CD4-positive, alpha-beta T cell (primary cell): ENCODE measurements around the gene NANS. TPM values are rescaled to one million over a fixed set of nuclear protein-coding genes. Genes with fewer than 3 reads are reported as not detected.

ENCODE experiments used
- ATAC-seq: fragments of 200-7000 bp; cut with Tn5 transposase; one replicate; pipeline ENCODE4 v1.10.0; 2022; ENCODE audit warnings: mild to moderate bottlenecking; ENCODE audit not compliant: poor library complexity
- CTCF ChIA-PET: fragments of 350-600 bp; sonication (Branson Sonifier 250); formaldehyde crosslinking; loops from one replicate; lab custom pipeline; 2021; ENCODE audit warnings: antibody characterized with exemption, inconsistent platforms; lab: Charles Lee
- POLR2A ChIA-PET: fragments of 350-600 bp; sonication (Branson Sonifier 250); formaldehyde crosslinking; loops from one replicate; lab custom pipeline; 2021; ENCODE audit warnings: antibody characterized with exemption, inconsistent platforms; lab: Charles Lee
- DNase-seq, 14 experiments: peaks; one replicate each; pipeline ENCODE4 v3.0.0-alpha.2; 2013 to 2020; ENCODE audit warnings: mixed read lengths in 2 of 14
- H3K27ac ChIP-seq, 2 donors: one replicate each; pipeline versions ENCODE4 v1.5.1 to v1.7.0; 2013; ENCODE audit warnings: low read length in 2 of 2, low read depth in 1 of 2, mild to moderate bottlenecking in 1 of 2
- H3K27me3 ChIP-seq, 2 experiments: 1 replicate in 1 of 2; 2 replicates in 1 of 2; pipeline versions ENCODE4 v1.6.1 to v1.7.0; 2013; ENCODE audit warnings: low read length in 2 of 2, control low read depth in 1 of 2, mild to moderate bottlenecking in 1 of 2, moderate library complexity in 1 of 2; ENCODE audit not compliant: insufficient read depth in 2 of 2, control insufficient read depth in 1 of 2
- H3K36me3 ChIP-seq: one replicate; pipeline ENCODE4 v1.6.1; 2013; ENCODE audit warnings: low read length, control low read depth; ENCODE audit not compliant: insufficient read depth
- H3K4me1 ChIP-seq: one replicate; pipeline ENCODE4 v1.6.1; 2013; ENCODE audit warnings: low read length, control low read depth; ENCODE audit not compliant: insufficient read depth
- H3K4me3 ChIP-seq: one replicate; pipeline ENCODE4 v1.5.1; 2013; ENCODE audit warnings: mild to moderate bottlenecking, low read length, moderate library complexity
- H3K9me3 ChIP-seq, 2 experiments: 1 replicate in 1 of 2; 2 replicates in 1 of 2; pipeline versions ENCODE4 v1.6.1 to v1.7.0; 2013; ENCODE audit warnings: low read length in 2 of 2, mild to moderate bottlenecking in 2 of 2, control low read depth in 1 of 2, moderate library complexity in 1 of 2; ENCODE audit not compliant: control insufficient read depth in 1 of 2, insufficient read depth in 1 of 2
- H3K27ac Mint-ChIP-seq: one replicate; pipeline ENCODE4 v1.8.0; 2020; ENCODE audit warnings: mixed read lengths
- H3K27me3 Mint-ChIP-seq: one replicate; pipeline ENCODE4 v1.8.0; 2021; ENCODE audit warnings: mixed read lengths
- H3K36me3 Mint-ChIP-seq: one replicate; pipeline ENCODE4 v1.8.0; 2021; ENCODE audit warnings: low read depth, mixed read lengths
- H3K4me1 Mint-ChIP-seq: one replicate; pipeline ENCODE4 v1.8.0; 2021; ENCODE audit warnings: low read depth, mixed read lengths
- H3K4me3 Mint-ChIP-seq: one replicate; pipeline ENCODE4 v1.8.0; 2020; ENCODE audit warnings: mild to moderate bottlenecking, mixed read lengths
- H3K9me3 Mint-ChIP-seq: one replicate; pipeline ENCODE4 v1.8.0; 2020; ENCODE audit warnings: mixed read lengths
- intact Hi-C, 2 experiments: fragments of 100-400 bp; cut with DNase I in 1 of 2; cut with micrococcal nuclease in 1 of 2; formaldehyde crosslinking; loops; one replicate each; pipeline versions ENCODE4 v1.15.1 to v1.9.0; 2023 to 2025; cut with DNase I, micrococcal nuclease
- total RNA-seq, 174 experiments: library from RNA in 2 of 174; stranded (reverse) in 2 of 174; gene quantifications; one replicate each; pipeline ENCODE4 v1.2.3 and lab custom pipeline; 2021 to 2026
- TF ChIP-seq, protein P1 (sequence below): fragments of 200-600 bp; IDR thresholded peaks from one replicate; pipeline ENCODE4 v1.8.0; 2022; ENCODE audit warnings: antibody characterized with exemption, mild to moderate bottlenecking

The NANS gene
- total RNA-seq, 2 experiments from 2014 or later, result 70.5 to 74.0 TPM

DNA sequence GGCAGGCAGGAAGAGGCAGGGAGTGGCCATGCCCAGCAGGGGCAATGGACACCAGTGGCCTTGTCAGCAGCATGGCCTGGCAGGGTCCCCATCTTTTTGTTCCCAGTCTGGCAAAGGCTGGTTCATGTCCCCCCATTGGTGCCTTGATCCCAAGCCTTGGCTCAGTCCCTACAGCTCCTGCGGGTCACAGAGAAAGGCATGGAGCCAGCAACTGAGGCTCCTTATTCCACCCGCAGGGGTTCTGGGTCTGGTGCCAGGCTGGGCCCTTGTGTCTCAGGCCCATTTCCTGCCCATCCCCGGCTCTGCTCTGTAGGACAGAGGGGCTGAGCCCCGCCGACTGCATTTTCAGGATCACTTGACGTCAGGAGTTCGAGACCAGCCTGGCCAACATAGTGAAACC is 48.5 kb downstream of the NANS start:
- H3K4me3 Mint-ChIP-seq, result no peak overlapping the region
- H3K27ac ChIP-seq, result peak overlapping the region; percentile 51 to 53
- peaks cover 65% of the 10 kb centered on the region for H3K36me3 Mint-ChIP-seq
- peaks cover 94% of the 10 kb centered on the region for H3K4me1 ChIP-seq
- TF ChIP-seq, protein P1, sequence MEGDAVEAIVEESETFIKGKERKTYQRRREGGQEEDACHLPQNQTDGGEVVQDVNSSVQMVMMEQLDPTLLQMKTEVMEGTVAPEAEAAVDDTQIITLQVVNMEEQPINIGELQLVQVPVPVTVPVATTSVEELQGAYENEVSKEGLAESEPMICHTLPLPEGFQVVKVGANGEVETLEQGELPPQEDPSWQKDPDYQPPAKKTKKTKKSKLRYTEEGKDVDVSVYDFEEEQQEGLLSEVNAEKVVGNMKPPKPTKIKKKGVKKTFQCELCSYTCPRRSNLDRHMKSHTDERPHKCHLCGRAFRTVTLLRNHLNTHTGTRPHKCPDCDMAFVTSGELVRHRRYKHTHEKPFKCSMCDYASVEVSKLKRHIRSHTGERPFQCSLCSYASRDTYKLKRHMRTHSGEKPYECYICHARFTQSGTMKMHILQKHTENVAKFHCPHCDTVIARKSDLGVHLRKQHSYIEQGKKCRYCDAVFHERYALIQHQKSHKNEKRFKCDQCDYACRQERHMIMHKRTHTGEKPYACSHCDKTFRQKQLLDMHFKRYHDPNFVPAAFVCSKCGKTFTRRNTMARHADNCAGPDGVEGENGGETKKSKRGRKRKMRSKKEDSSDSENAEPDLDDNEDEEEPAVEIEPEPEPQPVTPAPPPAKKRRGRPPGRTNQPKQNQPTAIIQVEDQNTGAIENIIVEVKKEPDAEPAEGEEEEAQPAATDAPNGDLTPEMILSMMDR, result no peak
- H3K36me3 ChIP-seq, result peaks cover 30% of the 10 kb centered on the region
- no peaks in the 10 kb centered on the region for H3K27me3 Mint-ChIP-seq
- intact Hi-C loops, result loop anchor here in 1 of 2 experiments (10.0 kb wide), 2 partner anchors 120 to 150 kb away; partner anchors contain the start of genes ANP32B and TBC1D2
- DNase-seq (no peak), ATAC-seq (no peak)
- peaks cover 0 to 4% of the 10 kb centered on the region in 2 experiments for H3K9me3 ChIP-seq
- no peaks in the 10 kb centered on the region for H3K9me3 Mint-ChIP-seq
- no peak overlapping the region for H3K4me3 ChIP-seq
- H3K27ac Mint-ChIP-seq, result peak overlapping the region; percentile 91
- peaks cover 93% of the 10 kb centered on the region for H3K4me1 Mint-ChIP-seq
- no peaks in the 10 kb centered on the region for H3K27me3 ChIP-seq
- CTCF ChIA-PET, result interaction anchor here (1.0 kb wide), 1 partner anchor 122 kb away, joined by 5 read pairs; the partner anchor contains the start of gene ANP32B
- POLR2A ChIA-PET, result interaction anchor here (1.1 to 3.6 kb wide), 8 partner anchors 8 to 184 kb away, joined by 3 to 24 read pairs (median 4); partner anchors contain the start of genes TBC1D2 and TRIM14

DNA sequence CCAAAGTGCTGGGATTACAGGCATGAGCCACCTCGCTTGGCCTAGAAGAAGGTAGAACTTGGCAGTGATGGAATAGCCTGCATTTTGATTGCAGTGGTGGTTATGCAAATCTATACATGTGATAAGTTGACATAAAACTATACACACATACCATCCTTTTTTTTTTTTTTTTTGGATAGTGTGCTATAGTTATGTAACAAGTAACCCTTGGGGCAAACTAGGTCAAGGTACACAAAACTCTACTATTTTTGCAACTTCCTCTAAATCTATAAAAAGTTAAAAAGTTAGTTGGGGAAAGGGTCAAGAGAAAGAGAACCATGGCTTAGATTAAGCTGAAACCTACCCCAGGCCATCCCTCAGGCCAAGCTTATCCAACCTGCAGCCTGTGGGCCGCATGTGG is 51.4 kb downstream of the NANS start:
- ATAC-seq (peak; percentile 14), DNase-seq (peak in 3 of 14 experiments; percentile 30 to 33 (median 32))
- Mint-ChIP-seq H3K4me1 (peaks cover 83% of the 10 kb centered on the region), H3K27me3 (no peaks in the 10 kb centered on the region), H3K27ac (peak overlapping the region; percentile 91), H3K4me3 (peak overlapping the region; percentile 42), H3K9me3 (no peaks in the 10 kb centered on the region), H3K36me3 (peaks cover 72% of the 10 kb centered on the region)
- Histone ChIP-seq H3K4me1 (peaks cover 76% of the 10 kb centered on the region), H3K36me3 (peaks cover 35% of the 10 kb centered on the region), H3K27me3 (no peaks in the 10 kb centered on the region), H3K9me3 (peaks cover 0 to 4% of the 10 kb centered on the region in 2 experiments), H3K27ac (peak overlapping the region; percentile 75 to 79), H3K4me3 (no peak overlapping the region)
- intact Hi-C loops, result loop anchor here in 1 of 2 experiments (1.0 to 10.0 kb wide), 3 partner anchors 10 to 147 kb away; partner anchors contain the start of genes ANP32B and TBC1D2
- TF ChIP-seq, protein P1, result no peak
- ChIA-PET CTCF (interaction anchor here (0.7 to 2.8 kb wide), 5 partner anchors 10 to 184 kb away, joined by 3 to 21 read pairs (median 4); partner anchors contain the start of genes TBC1D2 and TRIM14), POLR2A (interaction anchor here (0.6 to 4.5 kb wide), 7 partner anchors 10 to 182 kb away, joined by 3 to 51 read pairs (median 5); partner anchors contain the start of genes NANS, TBC1D2 and TRIM14)

DNA sequence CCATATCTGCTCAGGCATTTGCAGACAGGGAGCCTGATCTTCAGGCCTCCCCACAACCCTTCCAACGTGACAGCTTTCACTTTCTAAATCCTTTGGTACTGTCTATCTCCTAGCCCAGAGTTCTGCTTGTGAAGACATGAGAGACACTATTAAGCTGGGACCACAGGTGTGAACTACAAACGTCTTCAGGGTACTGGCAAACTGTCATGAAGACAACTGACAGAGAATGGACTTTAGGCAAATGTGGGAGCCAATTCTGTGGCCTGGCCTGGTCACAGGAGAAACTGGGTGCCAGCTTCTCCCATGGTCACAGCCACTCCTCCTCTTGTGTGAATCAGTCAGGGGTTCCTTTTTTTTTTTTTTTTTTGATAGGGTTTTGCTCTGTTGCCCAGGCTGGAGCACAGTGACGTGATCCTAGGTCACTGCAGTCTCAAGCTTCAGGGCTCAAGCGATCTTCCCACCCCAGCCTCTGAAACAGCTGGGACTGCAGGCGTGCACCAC is 52.0 kb downstream of the NANS start:
- H3K4me3 Mint-ChIP-seq, result peak overlapping the region; percentile 42
- DNase-seq (peak in 10 of 14 experiments; percentile 16 to 83 (median 24)), ATAC-seq (peak; percentile 91)
- peaks cover 35% of the 10 kb centered on the region for H3K36me3 ChIP-seq
- intact Hi-C loops, result loop anchor here in 1 of 2 experiments (1.0 to 10.0 kb wide), 3 partner anchors 10 to 146 kb away; partner anchors contain the start of genes ANP32B and TBC1D2
- peaks cover 72% of the 10 kb centered on the region for H3K36me3 Mint-ChIP-seq
- H3K4me3 ChIP-seq, result no peak overlapping the region
- H3K27me3 Mint-ChIP-seq, result no peaks in the 10 kb centered on the region
- TF ChIP-seq, protein P1, result no peak
- H3K27ac Mint-ChIP-seq, result peak overlapping the region; percentile 91
- H3K9me3 Mint-ChIP-seq, result no peaks in the 10 kb centered on the region
- ChIA-PET POLR2A (interaction anchor here (0.8 to 4.5 kb wide), 9 partner anchors 10 to 203 kb away, joined by 3 to 51 read pairs (median 4); partner anchors contain the start of genes NANS, TBC1D2 and TRIM14), CTCF (interaction anchor here (0.7 to 2.8 kb wide), 5 partner anchors 10 to 185 kb away, joined by 3 to 21 read pairs (median 4); partner anchors contain the start of genes TBC1D2 and TRIM14)
- H3K4me1 Mint-ChIP-seq, result peaks cover 85% of the 10 kb centered on the region
- peak overlapping the region; percentile 75 to 79 for H3K27ac ChIP-seq
- no peaks in the 10 kb centered on the region for H3K27me3 ChIP-seq
- peaks cover 0 to 4% of the 10 kb centered on the region in 2 experiments for H3K9me3 ChIP-seq
- peaks cover 69% of the 10 kb centered on the region for H3K4me1 ChIP-seq
